Testis (tissue), 3 donors: ENCODE measurements around the gene KIAA0586. TPM values are rescaled to one million over a fixed set of nuclear protein-coding genes. Genes with fewer than 3 reads are reported as not detected.
"Not testable (repeated sequence)": the region's sequence is repeated elsewhere in the genome, so short reads cannot be mapped to it uniquely, and the experiment has no call there.

Experiments
- DNase-seq: peaks from one replicate; pipeline ENCODE4 v3.0.0-alpha.2; 2019
- H3K27ac ChIP-seq, 2 donors: fragments of 200-600 bp; sonication (generic); one replicate each; pipeline ENCODE4 v1.5.1; 2019
- H3K27me3 ChIP-seq: fragments of 200-600 bp; sonication (generic); one replicate; pipeline ENCODE4 v1.5.1; 2019
- H3K36me3 ChIP-seq: fragments of 200-600 bp; sonication (generic); one replicate; pipeline ENCODE4 v1.5.1; 2017; ENCODE audit warnings: low read depth; ENCODE audit errors: missing control alignments
- H3K4me1 ChIP-seq: fragments of 200-600 bp; sonication (generic); one replicate; pipeline ENCODE4 v1.5.1; 2019
- H3K4me3 ChIP-seq, 2 donors: fragments of 200-600 bp; sonication (generic); one replicate each; pipeline ENCODE4 v1.5.1; 2017 to 2019
- H3K9me3 ChIP-seq: fragments of 200-600 bp; sonication (generic); one replicate; pipeline ENCODE4 v1.5.1; 2017
- POLR2A ChIP-seq: fragments of 450-650 bp; IDR thresholded peaks from one replicate; pipeline ENCODE4 v1.6.1; 2017; ENCODE audit warnings: antibody characterized with exemption, mild to moderate bottlenecking, moderate library complexity
- WGBS, 2 donors: methylation state at CpG; one replicate each; pipeline ENCODE4 v1.1.5; 2018; 5-methylcytosine and 5-hydroxymethylcytosine counted together
- intact Hi-C: fragments of 100-400 bp; cut with DNase I; formaldehyde crosslinking; loops from one replicate; pipeline ENCODE4 v1.15.1; 2023; ENCODE audit warnings: low total_unique reads
- polyA plus RNA-seq: library from polyadenylated mRNA; stranded (reverse); fragments of 350-450 nt; fragmentation: Illumina TruSeq; extraction: RNeasy Lipid Tissue Mini Kit (QIAGEN cat#74804); gene quantifications from one replicate; pipeline ENCODE4 v1.2.3, GENCODE V29; 2014; ENCODE audit warnings: low read depth, low replicate concordance; ENCODE audit not compliant: insufficient read depth
- total RNA-seq, 2 donors: library from RNA; depleted of rRNA; stranded (reverse); fragments of >200 nt; gene quantifications; one replicate each; pipeline ENCODE4 v1.2.3, GENCODE V29; 2016
- TF ChIP-seq, protein P1 (sequence below), 3 experiments: fragments of 450-650 bp in 2 of 3; fragments of 200-600 bp in 1 of 3; sonication (generic) in 1 of 3; IDR thresholded peaks; one replicate each; pipeline ENCODE4 v1.5.1; 2016 to 2019; ENCODE audit warnings: antibody characterized with exemption in 3 of 3, mild to moderate bottlenecking in 2 of 3, moderate library complexity in 1 of 3

The KIAA0586 gene
- total and polyA plus RNA-seq, 3 donors from 2014 or later, result 38.7 to 62.0 (median 46.2) TPM

DNA sequence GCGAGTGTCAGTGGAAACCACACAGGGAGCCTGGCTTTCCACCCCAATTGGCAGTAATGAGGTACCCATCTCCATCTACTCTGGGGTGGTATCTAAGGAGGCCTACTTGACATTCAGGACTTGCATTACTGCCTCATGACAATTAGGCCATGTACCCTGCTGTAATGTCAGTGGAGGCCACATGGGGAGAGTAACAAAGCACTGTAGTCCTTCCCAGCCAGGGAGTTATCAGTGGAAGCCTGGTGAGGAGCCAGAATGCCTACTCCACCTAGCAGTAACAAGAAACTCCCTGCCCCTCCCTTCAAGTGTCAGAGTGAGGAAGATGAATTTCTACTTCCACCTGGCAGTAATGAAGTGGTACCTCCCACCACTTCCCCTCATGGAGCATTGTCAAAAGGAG, 12.7 kb upstream of the KIAA0586 start:
- H3K27ac ChIP-seq, result no peak overlapping the region
- no peaks in the 10 kb centered on the region for H3K9me3 ChIP-seq
- no peaks in the 10 kb centered on the region for H3K27me3 ChIP-seq
- intact Hi-C loops, result no loop called here
- H3K4me1 ChIP-seq, result no peaks in the 10 kb centered on the region
- no peaks in the 10 kb centered on the region for H3K36me3 ChIP-seq
- TF ChIP-seq, protein P1, sequence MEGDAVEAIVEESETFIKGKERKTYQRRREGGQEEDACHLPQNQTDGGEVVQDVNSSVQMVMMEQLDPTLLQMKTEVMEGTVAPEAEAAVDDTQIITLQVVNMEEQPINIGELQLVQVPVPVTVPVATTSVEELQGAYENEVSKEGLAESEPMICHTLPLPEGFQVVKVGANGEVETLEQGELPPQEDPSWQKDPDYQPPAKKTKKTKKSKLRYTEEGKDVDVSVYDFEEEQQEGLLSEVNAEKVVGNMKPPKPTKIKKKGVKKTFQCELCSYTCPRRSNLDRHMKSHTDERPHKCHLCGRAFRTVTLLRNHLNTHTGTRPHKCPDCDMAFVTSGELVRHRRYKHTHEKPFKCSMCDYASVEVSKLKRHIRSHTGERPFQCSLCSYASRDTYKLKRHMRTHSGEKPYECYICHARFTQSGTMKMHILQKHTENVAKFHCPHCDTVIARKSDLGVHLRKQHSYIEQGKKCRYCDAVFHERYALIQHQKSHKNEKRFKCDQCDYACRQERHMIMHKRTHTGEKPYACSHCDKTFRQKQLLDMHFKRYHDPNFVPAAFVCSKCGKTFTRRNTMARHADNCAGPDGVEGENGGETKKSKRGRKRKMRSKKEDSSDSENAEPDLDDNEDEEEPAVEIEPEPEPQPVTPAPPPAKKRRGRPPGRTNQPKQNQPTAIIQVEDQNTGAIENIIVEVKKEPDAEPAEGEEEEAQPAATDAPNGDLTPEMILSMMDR (IDR thresholded peaks at IDR 0.05), result no peak
- TF ChIP-seq POLR2A, result no peak
- no peak overlapping the region for H3K4me3 ChIP-seq
- WGBS, 2 donors, result 92 to 100% methylated on average over 1 of the region's 1 CpG
- DNase-seq, result no peak

DNA sequence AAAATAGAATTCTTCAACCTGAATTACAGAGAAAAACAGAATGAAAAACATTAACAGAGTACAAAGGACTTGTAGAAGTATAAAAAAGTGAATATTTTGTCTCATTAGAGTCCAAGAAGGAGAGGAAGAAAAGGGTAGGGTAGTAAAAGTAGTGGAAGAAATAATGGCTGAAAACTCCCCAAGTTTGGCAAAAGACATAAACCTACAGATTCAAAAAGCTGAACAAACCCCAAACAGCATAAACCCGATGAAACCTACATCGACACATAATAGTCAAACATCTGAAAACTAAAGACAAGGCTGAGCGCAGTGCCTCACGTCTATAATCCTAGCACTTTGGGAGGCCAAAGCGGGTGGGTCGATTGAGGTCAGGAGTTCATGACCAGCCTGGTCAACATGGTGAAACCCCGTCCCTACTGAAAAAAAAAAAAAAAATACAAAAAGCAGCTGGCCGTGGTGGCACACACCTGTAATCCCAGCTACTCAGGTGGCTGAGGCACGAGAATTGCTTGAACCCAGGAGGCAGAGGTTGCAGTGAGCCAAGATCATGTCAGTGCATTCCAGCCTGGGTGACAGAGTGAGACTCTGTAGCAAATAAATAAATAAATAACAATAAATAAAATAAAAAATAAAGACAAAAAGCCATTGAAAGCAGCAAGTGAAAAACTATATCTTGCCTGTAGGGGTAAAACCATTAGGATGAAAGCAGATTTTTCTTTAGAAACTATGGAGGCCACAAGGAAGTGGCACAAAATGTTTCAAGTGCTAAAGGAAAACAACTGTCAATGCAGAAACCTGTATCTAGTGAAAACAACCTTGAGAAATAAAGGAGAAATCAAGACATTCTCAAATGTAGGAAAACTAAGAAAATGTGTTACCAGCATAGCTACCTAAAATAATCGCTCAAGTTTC, 11.6 kb upstream of the KIAA0586 start:
- no peak for TF ChIP-seq POLR2A
- TF ChIP-seq, protein P1 (IDR thresholded peaks at IDR 0.05), result no peak
- DNase-seq, result no peak
- Histone ChIP-seq H3K27ac (no peak overlapping the region), H3K27me3 (no peaks in the 10 kb centered on the region), H3K4me3 (no peak overlapping the region), H3K36me3 (no peaks in the 10 kb centered on the region), H3K4me1 (no peaks in the 10 kb centered on the region), H3K9me3 (no peaks in the 10 kb centered on the region)
- intact Hi-C loops, result no loop called here
- 95 to 97% methylated on average over 10 of the region's 10 CpGs for WGBS, 2 donors

DNA sequence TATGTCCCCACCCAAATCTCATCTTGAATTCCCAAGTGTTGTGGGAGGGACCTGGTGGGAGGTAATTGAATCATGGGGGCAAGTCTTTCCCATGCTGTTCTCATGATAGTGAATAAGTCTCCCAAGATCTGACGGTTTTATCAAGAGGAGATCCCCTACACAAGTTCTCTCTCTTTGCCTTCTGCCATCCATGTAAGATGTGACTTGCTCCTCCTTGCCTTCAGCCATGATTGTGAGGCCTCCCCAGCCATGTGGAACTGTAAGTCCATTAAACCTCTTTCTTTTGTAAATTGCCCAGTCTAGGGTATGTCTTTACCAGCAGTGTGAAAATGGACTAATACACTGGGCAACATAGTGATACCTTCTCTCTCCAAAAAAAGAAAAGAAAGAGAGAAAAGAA, 10.6 kb upstream of the KIAA0586 start:
- H3K36me3 ChIP-seq, intact Hi-C loops: not testable (repeated sequence)

DNA sequence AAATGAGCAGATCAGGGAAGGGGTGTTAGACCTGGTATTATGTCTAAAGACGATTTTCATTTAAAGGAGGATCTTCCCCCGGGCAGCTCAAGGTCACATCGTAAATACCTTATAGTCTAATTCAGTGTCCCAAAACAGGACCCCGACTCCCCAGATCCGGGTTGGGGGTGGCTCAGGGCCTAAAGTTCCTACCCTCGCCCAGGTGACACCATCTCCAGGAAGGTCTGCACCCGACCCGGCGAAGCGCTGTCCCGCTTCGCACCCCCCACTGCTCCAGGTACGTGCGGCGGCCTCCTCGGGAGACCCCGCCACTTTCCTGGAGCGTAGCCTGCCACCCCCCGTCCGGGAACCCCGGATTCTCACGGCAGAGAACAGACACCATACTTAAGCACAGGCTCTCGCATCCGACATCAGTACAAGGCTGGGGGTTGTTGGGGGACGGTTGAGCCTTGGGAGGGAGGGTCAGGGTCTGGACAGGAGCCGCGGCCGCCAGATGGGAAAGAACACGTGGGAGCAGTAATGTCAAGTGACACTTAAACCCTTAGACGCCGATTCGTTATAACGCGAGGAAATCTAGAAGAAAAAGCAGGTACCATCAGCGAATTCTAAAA, 744 bp upstream of the KIAA0586 start:
- Histone ChIP-seq H3K9me3 (no peaks in the 10 kb centered on the region), H3K27me3 (no peaks in the 10 kb centered on the region), H3K4me3 (peak overlapping the region; percentile 80 to 93), H3K36me3 (no peaks in the 10 kb centered on the region), H3K27ac (peak overlapping the region; percentile 87 to 97), H3K4me1 (peaks cover 14% of the 10 kb centered on the region)
- TF ChIP-seq, protein P1 (IDR thresholded peaks at IDR 0.05), result no peak
- TF ChIP-seq POLR2A, result no peak
- intact Hi-C loops, result no loop called here
- WGBS, 2 donors, result 0% methylated on average over 35 of the region's 35 CpGs
- peak; percentile 74 for DNase-seq

More for the DNA sequence above, 10.6 kb upstream of the KIAA0586 start:
- H3K27ac ChIP-seq, DNase-seq, H3K27me3 ChIP-seq, H3K4me3 ChIP-seq, H3K9me3 ChIP-seq, H3K4me1 ChIP-seq: not testable (repeated sequence)
- 100% methylated on average over 1 of the region's 1 CpG for WGBS, 2 donors

DNA sequence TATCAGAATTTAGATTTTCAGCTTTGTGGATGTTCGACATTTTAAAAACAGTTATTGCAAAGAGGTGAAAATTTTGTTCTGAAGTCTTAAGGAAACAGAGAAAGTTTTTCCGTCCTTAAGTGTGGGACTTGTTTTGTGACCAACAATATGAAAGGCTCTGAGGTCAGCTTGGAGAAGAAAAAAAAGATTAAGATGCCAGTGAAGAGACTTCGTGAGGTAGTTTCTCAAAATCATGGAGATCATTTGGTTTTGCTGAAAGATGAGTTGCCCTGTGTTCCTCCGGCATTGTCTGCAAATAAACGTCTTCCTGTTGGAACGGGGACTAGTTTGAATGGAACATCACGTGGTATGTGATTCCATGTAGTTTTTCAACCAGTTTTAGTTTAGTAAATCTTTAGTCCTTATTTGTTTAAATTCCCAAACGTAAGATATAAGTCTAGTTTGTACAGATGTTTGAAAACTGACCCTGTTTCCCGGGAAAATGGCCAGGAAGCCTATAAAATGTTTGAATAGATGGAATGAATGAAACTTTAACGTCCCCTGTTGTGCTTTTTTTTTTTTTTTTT, 682 bp downstream of the KIAA0586 start:
- Histone ChIP-seq H3K4me1 (peaks cover 9% of the 10 kb centered on the region), H3K36me3 (no peaks in the 10 kb centered on the region), H3K27me3 (no peaks in the 10 kb centered on the region), H3K27ac (peak overlapping the region; percentile 87 to 97), H3K9me3 (no peaks in the 10 kb centered on the region), H3K4me3 (peak overlapping the region; percentile 80 to 93)
- intact Hi-C loops, result no loop called here
- TF ChIP-seq, protein P1 (IDR thresholded peaks at IDR 0.05), result no peak
- no peak for TF ChIP-seq POLR2A
- peak; percentile 22 for DNase-seq
- 0% methylated on average over 10 of the region's 10 CpGs for WGBS, 2 donors
